Epithelial cell of proximal tubule (primary cell): ENCODE measurements around the gene DOCK9. TPM values are rescaled to one million over a fixed set of nuclear protein-coding genes. Genes with fewer than 3 reads are reported as not detected.

Experiments used
- DNase-seq: peaks from one replicate; pipeline ENCODE4 v3.0.0-alpha.2; 2011; ENCODE audit warnings: low read depth
- H3K4me3 ChIP-seq: 2 replicates; pipeline ENCODE4 v1.5.1; 2011; ENCODE audit warnings: low read depth, mild to moderate bottlenecking, low read length
- CTCF ChIP-seq: conservative IDR thresholded peaks from 2 replicates; pipeline ENCODE4 v1.5.1; 2012; ENCODE audit warnings: low read depth, mild to moderate bottlenecking, low read length
- total RNA-seq: library from RNA; depleted of rRNA; stranded (reverse); fragments of >200 nt; gene quantifications from 2 replicates; pipeline ENCODE4 v1.2.3, GENCODE V29; 2015

Gene DOCK9
- total RNA-seq, 1 donor from 2014 or later = 37.6 TPM

GRCh38 chr13:99014522-99014921, 36.7 kb upstream of the DOCK9 start:
- no peak for DNase-seq
- H3K4me3 ChIP-seq = no peak overlapping the region
- TF ChIP-seq CTCF = no peak

- no peak for DNase-seq
- TF ChIP-seq CTCF = no peak
- no peak overlapping the region for H3K4me3 ChIP-seq
Measured at GRCh38 chr13:99013951-99014350, 36.1 kb upstream of the DOCK9 start.

- no peak overlapping the region for H3K4me3 ChIP-seq
- TF ChIP-seq CTCF = no peak
- peak; percentile 88 for DNase-seq
Measured at GRCh38 chr13:99012539-99012938, 34.7 kb upstream of the DOCK9 start.

GRCh38 chr13:99009987-99010551, 32.2 kb upstream of the DOCK9 start:
- H3K4me3 ChIP-seq = no peak overlapping the region
- DNase-seq = no peak
- no peak for TF ChIP-seq CTCF

- no peak for TF ChIP-seq CTCF
- no peak overlapping the region for H3K4me3 ChIP-seq
- no peak for DNase-seq
Measured at GRCh38 chr13:99008577-99008976, 30.7 kb upstream of the DOCK9 start.

- no peak for TF ChIP-seq CTCF
- H3K4me3 ChIP-seq = no peak overlapping the region
- DNase-seq = no peak
Measured at GRCh38 chr13:99007414-99007986, 29.6 kb upstream of the DOCK9 start.

GRCh38 chr13:99005609-99006008, 27.7 kb upstream of the DOCK9 start:
- no peak for DNase-seq
- no peak for TF ChIP-seq CTCF
- no peak overlapping the region for H3K4me3 ChIP-seq
